Natural killer cell (primary cell): ENCODE results near the gene ST6GAL1. TPM values are rescaled to one million over a fixed set of nuclear protein-coding genes. Genes with fewer than 3 reads are reported as not detected.
"Not testable (repeated sequence)": the region's sequence is repeated elsewhere in the genome, so short reads cannot be mapped to it uniquely, and the experiment has no call there.

Source experiments
- ATAC-seq, 3 donors: fragments of 150-1000 bp in 2 of 3; fragments of 200-7000 bp in 1 of 3; cut with Tn5 transposase; 1 replicate in 1 of 3; 2 replicates in 2 of 3; pipeline ENCODE4 v1.10.0; 2021; ENCODE audit warnings: mild to moderate bottlenecking in 2 of 3, moderate library complexity in 2 of 3
- DNase-seq, 2 donors: peaks; one replicate each; pipeline versions ENCODE4 v3.0.0 to v3.0.0-alpha.2; 2013 to 2021; ENCODE audit warnings: mixed read lengths in 1 of 2
- H3K27ac ChIP-seq: one replicate; pipeline ENCODE4 v1.5.1; 2013; ENCODE audit warnings: mild to moderate bottlenecking, low read length
- H3K27me3 ChIP-seq: one replicate; pipeline ENCODE4 v1.6.1; 2013; ENCODE audit warnings: low read length; ENCODE audit not compliant: control insufficient read depth, insufficient read depth
- H3K36me3 ChIP-seq: one replicate; pipeline ENCODE4 v1.6.1; 2013; ENCODE audit warnings: low read length; ENCODE audit not compliant: control insufficient read depth, insufficient read depth
- H3K4me1 ChIP-seq: one replicate; pipeline ENCODE4 v1.6.1; 2013; ENCODE audit warnings: low read length; ENCODE audit not compliant: control insufficient read depth, insufficient read depth
- H3K4me3 ChIP-seq: one replicate; pipeline ENCODE4 v1.5.1; 2013; ENCODE audit warnings: low read length
- H3K9me3 ChIP-seq: one replicate; pipeline ENCODE4 v1.6.1; 2013; ENCODE audit warnings: low read length; ENCODE audit not compliant: control insufficient read depth, insufficient read depth
- H3K27ac Mint-ChIP-seq, 2 donors: one replicate each; pipeline ENCODE4 v1.8.0; 2022; ENCODE audit warnings: mild to moderate bottlenecking in 2 of 2, mixed read lengths in 2 of 2, moderate library complexity in 1 of 2
- H3K27me3 Mint-ChIP-seq, 2 donors: one replicate each; pipeline ENCODE4 v1.8.0; 2022; ENCODE audit warnings: low read depth in 2 of 2, mixed read lengths in 2 of 2
- H3K36me3 Mint-ChIP-seq: one replicate; pipeline ENCODE4 v1.8.0; 2022; ENCODE audit warnings: mixed read lengths
- H3K4me1 Mint-ChIP-seq, 2 donors: one replicate each; pipeline ENCODE4 v1.8.0; 2022; ENCODE audit warnings: mixed read lengths in 2 of 2
- H3K4me3 Mint-ChIP-seq: one replicate; pipeline ENCODE4 v1.8.0; 2022; ENCODE audit warnings: mild to moderate bottlenecking, moderate library complexity, mixed read lengths
- H3K9me3 Mint-ChIP-seq, 2 donors: one replicate each; pipeline ENCODE4 v1.8.0; 2022; ENCODE audit warnings: mixed read lengths in 2 of 2
- CTCF ChIP-seq: fragments of 200-600 bp; IDR thresholded peaks from one replicate; pipeline ENCODE4 v1.8.0; 2022; ENCODE audit warnings: antibody characterized with exemption
- WGBS: methylation state at CpG from one replicate; pipeline ENCODE4 v1.1.7; 2013; ENCODE audit warnings: missing lambda C conversion rate; ENCODE audit not compliant: insufficient coverage; 5-methylcytosine and 5-hydroxymethylcytosine counted together
- intact Hi-C: fragments of 100-400 bp; cut with micrococcal nuclease; formaldehyde crosslinking; loops from one replicate; pipeline ENCODE4 v1.14.2; 2022
- total RNA-seq, 4 donors: library from RNA; stranded (reverse); fragments of 120-200 nt in 1 of 4; gene quantifications; one replicate each; pipeline versions ENCODE4 v1.2.3 to v1.2.4, GENCODE V29; 2013 to 2022

The ST6GAL1 gene
- total RNA-seq, 3 donors from 2014 or later (not counting 1 experiment from before 2014, with no cell fraction given): 121 to 182 (median 146) TPM

GRCh38 chr3:186888569-186888968, 41.8 kb upstream of the ST6GAL1 start:
- Mint-ChIP-seq H3K4me1 (peaks cover 14 to 16% of the 10 kb centered on the region in 2 donors), H3K4me3 (no peak overlapping the region), H3K27ac (no peak overlapping the region), H3K27me3 (no peaks in the 10 kb centered on the region), H3K36me3 (no peaks in the 10 kb centered on the region), H3K9me3 (no peaks in the 10 kb centered on the region)
- no peaks in the 10 kb centered on the region for H3K9me3 ChIP-seq
- intact Hi-C loops: loop anchor here (10.0 kb wide), 1 partner anchor 46 kb away; the partner anchor contains the start of gene ST6GAL1
- no peaks in the 10 kb centered on the region for H3K36me3 ChIP-seq
- H3K4me1 ChIP-seq: peaks cover 5% of the 10 kb centered on the region
- no peak overlapping the region for H3K4me3 ChIP-seq
- no peak for ATAC-seq
- no peak for DNase-seq
- H3K27ac ChIP-seq: no peak overlapping the region
- no peaks in the 10 kb centered on the region for H3K27me3 ChIP-seq
- TF ChIP-seq CTCF: no peak
- 41% methylated on average over 5 of the region's 6 CpGs for WGBS

- H3K27ac Mint-ChIP-seq, H3K4me1 ChIP-seq, H3K36me3 Mint-ChIP-seq, H3K4me3 Mint-ChIP-seq, H3K27ac ChIP-seq, DNase-seq, H3K27me3 Mint-ChIP-seq, H3K9me3 Mint-ChIP-seq, H3K4me3 ChIP-seq, H3K36me3 ChIP-seq, H3K27me3 ChIP-seq, ATAC-seq, H3K9me3 ChIP-seq: not testable (repeated sequence)
- intact Hi-C loops: loop anchor here (10.0 kb wide), 1 partner anchor 45 kb away; the partner anchor contains the start of gene ST6GAL1
- peaks cover 9 to 12% of the 10 kb centered on the region in 2 donors for H3K4me1 Mint-ChIP-seq
- 93% methylated on average over 4 of the region's 4 CpGs for WGBS
These were observed 40.6 kb upstream of the ST6GAL1 start for GRCh38 chr3:186889698-186890097.

- H3K27ac Mint-ChIP-seq: no peak overlapping the region
- intact Hi-C loops: no loop called here
- H3K4me1 Mint-ChIP-seq: peaks cover 9 to 12% of the 10 kb centered on the region in 2 donors
These were observed 39.4 kb upstream of the ST6GAL1 start for GRCh38 chr3:186890911-186891310.

GRCh38 chr3:186893071-186893470, 37.3 kb upstream of the ST6GAL1 start:
- H3K27me3 ChIP-seq, ATAC-seq, intact Hi-C loops, H3K9me3 ChIP-seq, H3K36me3 ChIP-seq, H3K27me3 Mint-ChIP-seq, DNase-seq, H3K4me1 ChIP-seq, H3K27ac ChIP-seq, H3K4me3 ChIP-seq, H3K27ac Mint-ChIP-seq, H3K9me3 Mint-ChIP-seq, H3K36me3 Mint-ChIP-seq, H3K4me3 Mint-ChIP-seq: not testable (repeated sequence)
- peaks cover 11 to 19% of the 10 kb centered on the region in 2 donors for H3K4me1 Mint-ChIP-seq
- WGBS: no CpG with 5 or more reads among the region's 2 CpGs

More at GRCh38 chr3:186890911-186891310, 39.4 kb upstream of the ST6GAL1 start:
- H3K9me3 Mint-ChIP-seq: no peaks in the 10 kb centered on the region
- H3K4me3 ChIP-seq: no peak overlapping the region
- H3K9me3 ChIP-seq: peaks cover 2% of the 10 kb centered on the region
- no peak overlapping the region for H3K27ac ChIP-seq
- TF ChIP-seq CTCF: no peak
- no peaks in the 10 kb centered on the region for H3K27me3 Mint-ChIP-seq
- no peaks in the 10 kb centered on the region for H3K4me1 ChIP-seq
- DNase-seq (no peak), ATAC-seq (no peak)
- H3K4me3 Mint-ChIP-seq: no peak overlapping the region
- H3K36me3 ChIP-seq: no peaks in the 10 kb centered on the region
- H3K27me3 ChIP-seq: no peaks in the 10 kb centered on the region
- no peaks in the 10 kb centered on the region for H3K36me3 Mint-ChIP-seq
